Cardiac muscle cell (in vitro differentiated cells and primary cell): ENCODE data around the gene PCDHGA11. TPM values are rescaled to one million over a fixed set of nuclear protein-coding genes. Genes with fewer than 3 reads are reported as not detected.
A peak's percentile ranks its signal among the peaks of the same experiment; 100 is the strongest.

Experiments
- DNase-seq, 2 donors: peaks; one replicate each; pipeline versions ENCODE4 v3.0.0 to v3.0.0-alpha.2; 2010 to 2017; ENCODE audit warnings: low read depth in 1 of 2, low spot score in 1 of 2
- H3K27ac ChIP-seq: fragments of 200-600 bp; sonication (generic); 2 replicates; pipeline ENCODE4 v1.5.1; 2016
- H3K27me3 ChIP-seq: fragments of 200-600 bp; sonication (generic); 2 replicates; pipeline ENCODE4 v1.6.0; 2016; ENCODE audit warnings: control low read depth
- H3K36me3 ChIP-seq: fragments of 200-600 bp; sonication (generic); 2 replicates; pipeline ENCODE4 v1.5.1; 2016; ENCODE audit warnings: control low read depth
- H3K4me1 ChIP-seq: fragments of 200-600 bp; sonication (generic); 2 replicates; pipeline ENCODE4 v1.8.1; 2017; ENCODE audit warnings: low read depth, mild to moderate bottlenecking, mixed run types
- H3K4me3 ChIP-seq: fragments of 200-600 bp; sonication (generic); 2 replicates; pipeline ENCODE4 v1.5.1; 2016; ENCODE audit warnings: mild to moderate bottlenecking
- H3K9me3 ChIP-seq: fragments of 200-600 bp; sonication (generic); 2 replicates; pipeline ENCODE4 v1.5.1; 2017; ENCODE audit warnings: low read depth, mild to moderate bottlenecking, control low read depth
- CTCF ChIP-seq: IDR thresholded peaks from 2 replicates; pipeline ENCODE4 v1.5.1; 2012; ENCODE audit warnings: low read depth, mild to moderate bottlenecking, low read length
- polyA plus RNA-seq: library from polyadenylated mRNA; unstranded; fragments of >200 nt; fragmentation: Nextera tagmentation; extraction: Ambion mirVana; gene quantifications from 2 replicates; pipeline ENCODE4 v1.2.1, GENCODE V29; 2016
- total RNA-seq: library from RNA; depleted of rRNA; stranded (reverse); fragments of >200 nt; gene quantifications from 2 replicates; pipeline ENCODE4 v1.2.3, GENCODE V29; 2016

PCDHGA11 gene
- total and polyA plus RNA-seq, 2 experiments from 2014 or later, result 1.7 to 5.0 TPM

GRCh38 chr5:141437221-141437620 lies 16.4 kb downstream of the PCDHGA11 start:
- no peak for DNase-seq
- Histone ChIP-seq H3K4me1 (no peaks in the 10 kb centered on the region), H3K27me3 (no peaks in the 10 kb centered on the region), H3K27ac (no peak overlapping the region), H3K36me3 (no peaks in the 10 kb centered on the region), H3K9me3 (no peaks in the 10 kb centered on the region), H3K4me3 (no peak overlapping the region)
- TF ChIP-seq CTCF, result no peak

- Histone ChIP-seq H3K27ac (no peak overlapping the region), H3K36me3 (no peaks in the 10 kb centered on the region), H3K4me3 (no peak overlapping the region), H3K9me3 (no peaks in the 10 kb centered on the region), H3K27me3 (no peaks in the 10 kb centered on the region), H3K4me1 (no peaks in the 10 kb centered on the region)
- DNase-seq, result no peak
- TF ChIP-seq CTCF, result no peak
Measured at GRCh38 chr5:141439411-141440141, 18.7 kb downstream of the PCDHGA11 start.

- TF ChIP-seq CTCF, result no peak
- no peak for DNase-seq
- no peak overlapping the region for H3K27ac ChIP-seq
- H3K4me3 ChIP-seq, result no peak overlapping the region
- no peaks in the 10 kb centered on the region for H3K9me3 ChIP-seq
- H3K36me3 ChIP-seq, result no peaks in the 10 kb centered on the region
- no peaks in the 10 kb centered on the region for H3K4me1 ChIP-seq
- no peaks in the 10 kb centered on the region for H3K27me3 ChIP-seq
Measured at GRCh38 chr5:141440341-141440740, 19.5 kb downstream of the PCDHGA11 start.

- Histone ChIP-seq H3K27ac (no peak overlapping the region), H3K27me3 (no peaks in the 10 kb centered on the region), H3K4me3 (no peak overlapping the region), H3K9me3 (no peaks in the 10 kb centered on the region), H3K4me1 (no peaks in the 10 kb centered on the region), H3K36me3 (no peaks in the 10 kb centered on the region)
- DNase-seq, result no peak
- no peak for TF ChIP-seq CTCF
Measured at GRCh38 chr5:141441571-141442170, 20.8 kb downstream of the PCDHGA11 start.

GRCh38 chr5:141465351-141465750 lies 44.5 kb downstream of the PCDHGA11 start:
- H3K27me3 ChIP-seq, result no peaks in the 10 kb centered on the region
- H3K4me3 ChIP-seq, result no peak overlapping the region
- H3K36me3 ChIP-seq, result no peaks in the 10 kb centered on the region
- TF ChIP-seq CTCF, result no peak
- H3K4me1 ChIP-seq, result no peaks in the 10 kb centered on the region
- no peak overlapping the region for H3K27ac ChIP-seq
- H3K9me3 ChIP-seq, result no peaks in the 10 kb centered on the region
- DNase-seq, result peak in 1 of 2 donors; percentile 42

Other genes starting within 250 kb of the PCDHGA11 start
Only the 30 nearest of the 37 such genes appear.
- gene PCDHB12, start 212.3 kb upstream of the PCDHGA11 start, total RNA-seq, result 9.5 and 17.7 TPM in 2 replicates
- gene PCDHB12, start 212.3 kb upstream of the PCDHGA11 start, polyA plus RNA-seq, result 2.1 and 3.5 TPM in 2 replicates
- gene PCDHB13, start 207.1 kb upstream of the PCDHGA11 start, total RNA-seq, result 7.8 and 8.4 TPM in 2 replicates
- 1.3 and 3.1 TPM in 2 replicates for gene PCDHB13, start 207.1 kb upstream of the PCDHGA11 start, polyA plus RNA-seq
- gene PCDHB14, start 197.7 kb upstream of the PCDHGA11 start, total RNA-seq, result 17.3 and 21.2 TPM in 2 replicates
- gene PCDHB14, start 197.7 kb upstream of the PCDHGA11 start, polyA plus RNA-seq, result 8.1 and 11.8 TPM in 2 replicates
- 21.3 and 32.4 TPM in 2 replicates for gene PCDHB15, start 175.7 kb upstream of the PCDHGA11 start, total RNA-seq
- gene PCDHB15, start 175.7 kb upstream of the PCDHGA11 start, polyA plus RNA-seq, result 13.3 and 19.3 TPM in 2 replicates
- gene SLC25A2, start 117.0 kb upstream of the PCDHGA11 start, total RNA-seq, result 0.42 TPM in 1 of 2 replicates, not detected in the other
- gene SLC25A2, start 117.0 kb upstream of the PCDHGA11 start, polyA plus RNA-seq, result not detected in 2 replicates
- 93.8 and 124 TPM in 2 replicates for gene TAF7, start 100.3 kb upstream of the PCDHGA11 start, total RNA-seq
- 165 and 215 TPM in 2 replicates for gene TAF7, start 100.3 kb upstream of the PCDHGA11 start, polyA plus RNA-seq
- gene PCDHGA1, start 90.5 kb upstream of the PCDHGA11 start, total RNA-seq, result 1.7 and 2.3 TPM in 2 replicates
- gene PCDHGA1, start 90.5 kb upstream of the PCDHGA11 start, polyA plus RNA-seq, result 0.40 and 1.2 TPM in 2 replicates
- 0.95 and 1.8 TPM in 2 replicates for gene PCDHGA2, start 82.3 kb upstream of the PCDHGA11 start, total RNA-seq
- gene PCDHGA2, start 82.3 kb upstream of the PCDHGA11 start, polyA plus RNA-seq, result 0.18 and 1.1 TPM in 2 replicates
- gene PCDHGA3, start 77.2 kb upstream of the PCDHGA11 start, total RNA-seq, result 1.5 and 3.2 TPM in 2 replicates
- gene PCDHGA3, start 77.2 kb upstream of the PCDHGA11 start, polyA plus RNA-seq, result 1.4 and 2.2 TPM in 2 replicates
- gene PCDHGB1, start 71.0 kb upstream of the PCDHGA11 start, total RNA-seq, result 1.8 and 3.7 TPM in 2 replicates
- gene PCDHGB1, start 71.0 kb upstream of the PCDHGA11 start, polyA plus RNA-seq, result 0.32 and 0.46 TPM in 2 replicates
- gene PCDHGA4, start 66.0 kb upstream of the PCDHGA11 start, total RNA-seq, result 1.5 and 1.8 TPM in 2 replicates
- 0.20 and 0.32 TPM in 2 replicates for gene PCDHGA4, start 66.0 kb upstream of the PCDHGA11 start, polyA plus RNA-seq
- gene PCDHGB2, start 61.1 kb upstream of the PCDHGA11 start, total RNA-seq, result 2.7 and 3.0 TPM in 2 replicates
- gene PCDHGB2, start 61.1 kb upstream of the PCDHGA11 start, polyA plus RNA-seq, result 1.0 and 2.8 TPM in 2 replicates
- gene PCDHGA5, start 56.9 kb upstream of the PCDHGA11 start, total RNA-seq, result 1.1 and 1.2 TPM in 2 replicates
- 0.09 TPM in 1 of 2 replicates, not detected in the other for gene PCDHGA5, start 56.9 kb upstream of the PCDHGA11 start, polyA plus RNA-seq
- gene PCDHGB3, start 50.8 kb upstream of the PCDHGA11 start, total RNA-seq, result 0.71 and 1.2 TPM in 2 replicates
- gene PCDHGB3, start 50.8 kb upstream of the PCDHGA11 start, polyA plus RNA-seq, result 0.27 TPM in 1 of 2 replicates, not detected in the other
- 0.66 and 0.88 TPM in 2 replicates for gene PCDHGA6, start 47.2 kb upstream of the PCDHGA11 start, total RNA-seq
- not detected in 2 replicates for gene PCDHGA6, start 47.2 kb upstream of the PCDHGA11 start, polyA plus RNA-seq
- 1.0 and 1.2 TPM in 2 replicates for gene PCDHGA7, start 38.3 kb upstream of the PCDHGA11 start, total RNA-seq
- gene PCDHGA7, start 38.3 kb upstream of the PCDHGA11 start, polyA plus RNA-seq, result 0.20 TPM in 1 of 2 replicates, not detected in the other
- gene PCDHGB4, start 33.4 kb upstream of the PCDHGA11 start, total RNA-seq, result 17.4 and 23.5 TPM in 2 replicates
- 9.9 and 12.5 TPM in 2 replicates for gene PCDHGB4, start 33.4 kb upstream of the PCDHGA11 start, polyA plus RNA-seq
- 2.3 and 2.5 TPM in 2 replicates for gene PCDHGA8, start 28.4 kb upstream of the PCDHGA11 start, total RNA-seq
- gene PCDHGA8, start 28.4 kb upstream of the PCDHGA11 start, polyA plus RNA-seq, result 0.37 and 1.0 TPM in 2 replicates
- gene PCDHGB5, start 23.1 kb upstream of the PCDHGA11 start, total RNA-seq, result 1.2 and 2.6 TPM in 2 replicates
- 0.66 TPM in 1 of 2 replicates, not detected in the other for gene PCDHGB5, start 23.1 kb upstream of the PCDHGA11 start, polyA plus RNA-seq
- gene PCDHGA9, start 18.3 kb upstream of the PCDHGA11 start, total RNA-seq, result 1.1 and 1.8 TPM in 2 replicates
- 0.04 and 0.70 TPM in 2 replicates for gene PCDHGA9, start 18.3 kb upstream of the PCDHGA11 start, polyA plus RNA-seq
- gene PCDHGB6, start 13.0 kb upstream of the PCDHGA11 start, total RNA-seq, result 28.7 and 48.6 TPM in 2 replicates
- 26.1 and 44.1 TPM in 2 replicates for gene PCDHGB6, start 13.0 kb upstream of the PCDHGA11 start, polyA plus RNA-seq
- 4.5 and 7.3 TPM in 2 replicates for gene PCDHGA10, start 8.1 kb upstream of the PCDHGA11 start, total RNA-seq
- 1.1 and 1.4 TPM in 2 replicates for gene PCDHGA10, start 8.1 kb upstream of the PCDHGA11 start, polyA plus RNA-seq
- 11.3 and 19.9 TPM in 2 replicates for gene PCDHGB7, start 3.4 kb upstream of the PCDHGA11 start, total RNA-seq
- gene PCDHGB7, start 3.4 kb upstream of the PCDHGA11 start, polyA plus RNA-seq, result 8.4 and 12.3 TPM in 2 replicates
- 1.7 and 6.1 TPM in 2 replicates for gene PCDHGA12, start 9.5 kb downstream of the PCDHGA11 start, total RNA-seq
- 0.45 and 0.52 TPM in 2 replicates for gene PCDHGA12, start 9.5 kb downstream of the PCDHGA11 start, polyA plus RNA-seq
- 23.6 and 29.9 TPM in 2 replicates for gene PCDHGC3, start 54.9 kb downstream of the PCDHGA11 start, total RNA-seq
- 23.0 and 29.8 TPM in 2 replicates for gene PCDHGC3, start 54.9 kb downstream of the PCDHGA11 start, polyA plus RNA-seq
- gene PCDHGC4, start 64.0 kb downstream of the PCDHGA11 start, total RNA-seq, result 1.1 and 7.9 TPM in 2 replicates
- gene PCDHGC4, start 64.0 kb downstream of the PCDHGA11 start, polyA plus RNA-seq, result 0.84 and 2.9 TPM in 2 replicates
- gene PCDHGC5, start 68.0 kb downstream of the PCDHGA11 start, total RNA-seq, result 0.74 and 2.2 TPM in 2 replicates
- not detected in 2 replicates for gene PCDHGC5, start 68.0 kb downstream of the PCDHGA11 start, polyA plus RNA-seq
- gene DIAPH1, start 197.9 kb downstream of the PCDHGA11 start, total RNA-seq, result 17.1 and 24.4 TPM in 2 replicates
- gene DIAPH1, start 197.9 kb downstream of the PCDHGA11 start, polyA plus RNA-seq, result 24.0 and 31.0 TPM in 2 replicates
- gene HDAC3, start 215.8 kb downstream of the PCDHGA11 start, total RNA-seq, result 64.7 and 78.3 TPM in 2 replicates
- gene HDAC3, start 215.8 kb downstream of the PCDHGA11 start, polyA plus RNA-seq, result 112 and 117 TPM in 2 replicates
- gene RELL2, start 215.9 kb downstream of the PCDHGA11 start, total RNA-seq, result 1.8 and 3.6 TPM in 2 replicates
- gene RELL2, start 215.9 kb downstream of the PCDHGA11 start, polyA plus RNA-seq, result 2.3 TPM in 1 of 2 replicates, not detected in the other